Suprapubic skin (tissue), 3 donors: ENCODE measurements around the gene LGALS3BP.

Experiments
- POLR2AphosphoS5 ChIP-seq, 3 donors: sonication (generic); formaldehyde crosslinking; IDR thresholded peaks; one replicate each; pipeline ENCODE4 v1.6.1; 2017; ENCODE audit warnings: antibody characterized with exemption in 3 of 3
- TF ChIP-seq, protein P1 (sequence below), 2 donors: fragments of 200-600 bp in 1 of 2; fragments of 450-650 bp in 1 of 2; sonication (generic) in 1 of 2; IDR thresholded peaks; one replicate each; pipeline ENCODE4 v1.5.1; 2016 to 2019; ENCODE audit warnings: antibody characterized with exemption in 2 of 2, mild to moderate bottlenecking in 1 of 2, moderate library complexity in 1 of 2

DNA sequence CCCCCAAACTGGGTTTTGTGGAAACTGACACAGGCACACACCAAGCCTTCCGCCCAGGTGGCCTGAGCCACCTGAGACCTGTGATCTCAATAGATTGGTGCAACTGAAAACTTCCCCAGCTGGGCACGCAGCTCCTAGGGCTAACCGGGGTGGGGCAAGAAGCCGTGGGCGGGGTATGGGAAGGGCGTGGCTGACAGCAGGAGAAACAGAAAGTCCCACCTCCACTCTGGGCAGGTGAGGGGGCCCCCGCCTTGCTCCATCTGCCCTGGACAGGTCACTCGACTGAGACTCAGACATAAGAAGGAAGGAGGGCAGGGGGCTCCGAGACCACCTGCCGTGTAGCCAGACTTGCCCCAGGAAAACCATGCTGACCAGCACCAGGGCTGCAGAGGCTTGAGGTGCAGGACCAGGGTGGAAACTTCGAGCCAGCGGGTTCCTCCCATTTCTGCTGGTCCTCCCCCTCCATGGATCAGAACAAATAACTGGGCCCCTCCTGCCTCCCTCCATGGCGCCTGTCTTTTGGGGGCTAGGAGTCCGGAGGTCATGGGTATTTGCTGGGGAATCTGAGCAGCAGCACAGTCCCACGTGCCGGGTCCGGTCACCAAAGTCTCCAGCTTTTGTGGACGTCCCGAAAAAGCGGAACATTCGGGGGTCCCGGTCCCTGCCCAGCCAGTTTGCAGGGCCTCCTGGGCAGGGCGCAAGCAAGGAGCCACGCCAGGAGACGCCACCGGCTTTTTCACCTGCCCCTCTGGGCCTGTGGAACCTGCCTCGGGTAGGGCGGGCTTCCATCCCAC, 55.9 kb downstream of the LGALS3BP start:
- TF ChIP-seq, protein P1, sequence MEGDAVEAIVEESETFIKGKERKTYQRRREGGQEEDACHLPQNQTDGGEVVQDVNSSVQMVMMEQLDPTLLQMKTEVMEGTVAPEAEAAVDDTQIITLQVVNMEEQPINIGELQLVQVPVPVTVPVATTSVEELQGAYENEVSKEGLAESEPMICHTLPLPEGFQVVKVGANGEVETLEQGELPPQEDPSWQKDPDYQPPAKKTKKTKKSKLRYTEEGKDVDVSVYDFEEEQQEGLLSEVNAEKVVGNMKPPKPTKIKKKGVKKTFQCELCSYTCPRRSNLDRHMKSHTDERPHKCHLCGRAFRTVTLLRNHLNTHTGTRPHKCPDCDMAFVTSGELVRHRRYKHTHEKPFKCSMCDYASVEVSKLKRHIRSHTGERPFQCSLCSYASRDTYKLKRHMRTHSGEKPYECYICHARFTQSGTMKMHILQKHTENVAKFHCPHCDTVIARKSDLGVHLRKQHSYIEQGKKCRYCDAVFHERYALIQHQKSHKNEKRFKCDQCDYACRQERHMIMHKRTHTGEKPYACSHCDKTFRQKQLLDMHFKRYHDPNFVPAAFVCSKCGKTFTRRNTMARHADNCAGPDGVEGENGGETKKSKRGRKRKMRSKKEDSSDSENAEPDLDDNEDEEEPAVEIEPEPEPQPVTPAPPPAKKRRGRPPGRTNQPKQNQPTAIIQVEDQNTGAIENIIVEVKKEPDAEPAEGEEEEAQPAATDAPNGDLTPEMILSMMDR (IDR thresholded peaks at IDR 0.05), result no peak
- TF ChIP-seq POLR2AphosphoS5 (IDR thresholded peaks at IDR 0.05), result no peak
